ENCODE data around the gene PAX3.

DNA sequence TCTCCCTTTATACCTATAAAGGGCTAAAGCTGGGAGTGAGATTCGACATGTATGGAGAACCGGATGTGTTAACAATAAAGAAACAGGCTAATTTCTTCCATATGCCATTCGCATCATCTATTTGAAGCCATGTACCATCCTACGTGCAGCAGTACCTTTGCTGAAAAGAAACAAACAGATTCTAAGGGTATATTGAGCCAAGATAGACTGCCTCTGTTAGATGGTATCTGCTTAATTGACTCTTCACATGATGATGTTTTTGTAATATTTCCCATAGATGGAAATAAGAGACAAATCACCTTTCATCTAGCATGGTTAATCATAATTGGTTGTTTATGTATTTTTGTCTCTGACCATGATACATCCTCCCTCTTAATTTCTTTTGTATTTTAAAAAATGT is 32.1 kb upstream of the PAX3 start:
- TF ChIP-seq, protein P1, sequence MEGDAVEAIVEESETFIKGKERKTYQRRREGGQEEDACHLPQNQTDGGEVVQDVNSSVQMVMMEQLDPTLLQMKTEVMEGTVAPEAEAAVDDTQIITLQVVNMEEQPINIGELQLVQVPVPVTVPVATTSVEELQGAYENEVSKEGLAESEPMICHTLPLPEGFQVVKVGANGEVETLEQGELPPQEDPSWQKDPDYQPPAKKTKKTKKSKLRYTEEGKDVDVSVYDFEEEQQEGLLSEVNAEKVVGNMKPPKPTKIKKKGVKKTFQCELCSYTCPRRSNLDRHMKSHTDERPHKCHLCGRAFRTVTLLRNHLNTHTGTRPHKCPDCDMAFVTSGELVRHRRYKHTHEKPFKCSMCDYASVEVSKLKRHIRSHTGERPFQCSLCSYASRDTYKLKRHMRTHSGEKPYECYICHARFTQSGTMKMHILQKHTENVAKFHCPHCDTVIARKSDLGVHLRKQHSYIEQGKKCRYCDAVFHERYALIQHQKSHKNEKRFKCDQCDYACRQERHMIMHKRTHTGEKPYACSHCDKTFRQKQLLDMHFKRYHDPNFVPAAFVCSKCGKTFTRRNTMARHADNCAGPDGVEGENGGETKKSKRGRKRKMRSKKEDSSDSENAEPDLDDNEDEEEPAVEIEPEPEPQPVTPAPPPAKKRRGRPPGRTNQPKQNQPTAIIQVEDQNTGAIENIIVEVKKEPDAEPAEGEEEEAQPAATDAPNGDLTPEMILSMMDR (IDR thresholded peaks at IDR 0.05; ENCODE audit: borderline replicate concordance, extremely low read depth, low read length, poor library complexity, severe bottlenecking) = no peak
- TF ChIP-seq EZH2 (IDR thresholded peaks at IDR 0.05; ENCODE audit: borderline replicate concordance, low read depth, low read length, severe bottlenecking) = no peak
